ENCODE data around the gene HINT2.

The HINT2 gene

DNA sequence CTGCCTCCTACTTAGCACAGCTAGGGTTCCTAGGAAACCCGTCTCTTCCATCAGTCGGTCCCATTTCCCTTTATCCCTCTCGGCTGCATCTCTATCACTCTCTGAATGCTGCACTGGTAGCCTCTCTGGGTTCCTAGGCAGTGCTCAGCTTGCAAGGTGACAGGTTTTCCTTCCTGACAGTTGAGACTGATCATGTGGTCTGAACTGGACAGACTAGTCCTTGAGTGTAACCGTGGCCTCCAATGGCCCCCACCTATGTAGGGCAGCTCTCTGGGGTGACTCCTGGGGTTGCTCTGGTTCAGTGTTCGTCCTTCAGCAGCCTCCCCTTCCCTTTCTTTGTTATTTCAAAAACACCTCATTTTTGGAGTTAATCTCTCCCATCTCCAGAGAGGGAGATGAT is 18.0 kb upstream of the HINT2 start:
- no peak for TF ChIP-seq CTCF (IDR thresholded peaks at IDR 0.05; ENCODE audit: low read depth, low read length, missing control alignments)
- H3K4me3 ChIP-seq (ENCODE audit: low read depth, low read length) = no peak overlapping the region
- no peak for DNase-seq (ENCODE audit: low read depth)

DNA sequence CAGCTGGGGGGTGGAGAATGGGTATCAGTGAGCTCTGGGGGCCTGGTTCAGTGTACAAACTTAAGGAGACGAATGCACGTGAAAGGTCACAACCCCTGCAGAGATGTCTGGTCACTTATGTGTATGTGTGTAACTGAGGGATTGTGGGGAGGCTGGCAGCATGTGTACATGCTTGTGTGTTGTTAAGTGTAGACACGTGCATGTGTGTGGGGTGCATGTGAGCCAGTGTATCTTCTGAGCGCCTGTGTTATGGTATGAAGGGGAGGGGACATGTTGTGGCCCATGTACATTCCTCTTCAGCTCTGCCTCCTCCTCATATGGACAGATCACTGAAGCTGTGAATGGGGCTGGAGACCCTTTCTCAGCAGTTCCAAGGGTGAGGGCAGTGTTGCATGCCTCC is 16.2 kb upstream of the HINT2 start:
- H3K4me3 ChIP-seq (ENCODE audit: low read depth, low read length) = no peak overlapping the region
- TF ChIP-seq CTCF (IDR thresholded peaks at IDR 0.05; ENCODE audit: low read depth, low read length, missing control alignments) = no peak
- DNase-seq (ENCODE audit: low read depth) = no peak

- no peak for DNase-seq (ENCODE audit: low read depth)
- peak overlapping the region; percentile 80 for H3K4me3 ChIP-seq (ENCODE audit: low read depth, low read length)
- no peak for TF ChIP-seq CTCF (IDR thresholded peaks at IDR 0.05; ENCODE audit: low read depth, low read length, missing control alignments)
These were observed 14.9 kb upstream of the HINT2 start for GRCh38 chr9:35829764-35830096.

DNA sequence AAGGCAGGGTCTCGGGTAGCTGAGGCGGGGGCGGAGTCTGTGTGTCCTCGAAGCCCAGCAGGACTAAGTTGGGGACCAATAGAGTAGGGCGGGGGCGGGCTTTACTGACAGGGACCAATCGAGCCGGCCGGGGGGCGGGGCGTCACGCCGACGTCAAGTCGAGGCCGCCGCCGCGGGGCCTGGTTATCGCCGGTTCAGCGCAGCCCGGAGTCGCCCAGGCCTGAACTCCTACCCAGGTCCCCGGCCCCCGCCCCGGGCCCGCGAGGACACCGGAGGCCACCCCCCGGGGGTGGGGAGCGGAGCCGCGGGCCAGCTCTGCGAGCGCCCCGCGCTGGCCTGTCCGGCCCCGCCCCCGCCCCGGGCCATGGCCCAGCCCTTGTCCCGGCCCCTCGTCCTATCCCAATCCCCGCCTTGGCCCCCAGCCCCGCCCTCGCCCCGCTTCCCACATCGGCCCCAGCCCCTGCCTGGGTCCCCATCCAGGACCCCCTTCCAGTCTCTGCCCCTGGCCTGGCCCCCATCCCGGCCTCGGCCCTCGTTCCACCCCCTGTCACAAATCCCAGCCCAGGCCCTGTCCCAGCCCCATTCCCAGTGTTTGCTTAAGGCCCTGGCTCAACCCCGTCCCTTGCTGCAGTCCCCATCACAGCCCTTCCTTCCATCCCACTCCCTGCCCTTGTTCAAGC is 14.4 kb upstream of the HINT2 start, which contains the start of gene TMEM8B:
Gene TMEM8B (plus strand): TSS at position 145 of the 680 bp plus-strand sequence. CDS start 220 bp downstream, at position 365.
- peak within 1 kb of the TSS; percentile 80 for H3K4me3 ChIP-seq (ENCODE audit: low read depth, low read length)
- DNase-seq (ENCODE audit: low read depth) = peak; percentile 66
- TF ChIP-seq CTCF (IDR thresholded peaks at IDR 0.05; ENCODE audit: low read depth, low read length, missing control alignments) = no peak

DNA sequence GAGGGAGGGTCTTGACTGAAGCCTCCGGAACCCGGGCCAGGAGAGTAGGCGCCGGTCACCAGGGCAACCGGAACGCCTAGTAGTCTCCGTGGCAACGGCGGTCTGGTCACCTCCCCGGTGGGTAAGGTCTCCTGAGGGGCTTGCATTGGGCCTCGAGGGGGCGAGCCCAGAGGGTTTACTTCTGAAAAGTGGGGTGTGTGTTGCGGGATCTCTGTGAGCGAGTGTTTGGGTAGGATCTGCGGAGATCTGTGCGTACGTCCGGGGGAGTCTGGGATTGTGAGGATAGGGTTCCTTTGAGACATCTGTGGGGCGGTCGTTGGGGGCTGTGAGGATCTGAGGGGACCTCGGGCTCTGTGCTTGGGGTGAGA is 13.9 kb upstream of the HINT2 start, which contains the start of gene FAM221B:
Gene FAM221B (minus strand): TSS at position 17 of the 368 bp plus-strand sequence. CDS start 2,571 bp downstream, outside the sequence.
- TF ChIP-seq CTCF (IDR thresholded peaks at IDR 0.05; ENCODE audit: low read depth, low read length, missing control alignments) = no peak
- DNase-seq (ENCODE audit: low read depth) = no peak
- H3K4me3 ChIP-seq (ENCODE audit: low read depth, low read length) = peak within 1 kb of the TSS; percentile 80

- no peak overlapping the region for H3K4me3 ChIP-seq (ENCODE audit: low read depth, low read length)
- DNase-seq (ENCODE audit: low read depth) = no peak
- TF ChIP-seq CTCF (IDR thresholded peaks at IDR 0.05; ENCODE audit: low read depth, low read length, missing control alignments) = no peak
These were observed 12.6 kb upstream of the HINT2 start for GRCh38 chr9:35827486-35827885.

GRCh38 chr9:35826071-35826701 is 11.3 kb upstream of the HINT2 start:
- DNase-seq (ENCODE audit: low read depth) = peak; percentile 44
- no peak overlapping the region for H3K4me3 ChIP-seq (ENCODE audit: low read depth, low read length)
- peak; percentile 75 for TF ChIP-seq CTCF (IDR thresholded peaks at IDR 0.05; ENCODE audit: low read depth, low read length, missing control alignments)
